Activated CD4-positive, alpha-beta T cell treated with anti-CD3 and anti-CD28 coated beads, Interleukin-2, amount 50 U/mL, for 48 hours (primary cell): ENCODE results near the gene CHD2.
"Not testable (repeated sequence)": the region's sequence is repeated elsewhere in the genome, so short reads cannot be mapped to it uniquely, and the experiment has no call there.

Experiments used
- DNase-seq, 2 experiments: peaks; one replicate each; pipeline ENCODE4 v3.0.0-alpha.2; 2020

Gene CHD2

GRCh38 chr15:92899948-92900730 lies at the start of gene CHD2:
TSS of gene CHD2 (plus strand) at chr15:92900324. CDS start at chr15:92901238, 914 bp downstream.
- DNase-seq, result peak; percentile 64 to 69

- no peak for DNase-seq
These were observed 46.9 kb upstream of the CHD2 start for GRCh38 chr15:92853222-92853621.

DNA sequence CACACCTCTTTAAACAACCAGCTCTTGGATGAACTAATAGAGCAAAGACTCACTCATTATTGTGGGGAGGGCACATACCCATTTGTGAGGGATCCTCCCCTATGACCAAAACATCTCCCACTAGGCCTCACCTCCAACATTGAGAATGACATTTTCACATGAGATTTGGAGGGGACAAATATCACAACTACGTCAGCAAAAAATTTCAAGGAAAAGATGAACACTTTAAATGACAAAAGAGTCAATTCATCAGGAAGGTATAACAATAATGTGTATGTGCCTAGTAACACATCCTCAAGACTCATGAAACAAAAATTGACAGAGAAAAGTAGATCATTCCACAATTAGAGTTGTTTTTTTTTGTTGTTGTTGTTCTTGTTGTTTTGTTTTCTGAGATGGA lies 38.4 kb upstream of the CHD2 start:
- DNase-seq, result no peak

- DNase-seq, result no peak
These were observed 35.9 kb upstream of the CHD2 start for GRCh38 chr15:92864127-92864814.

DNA sequence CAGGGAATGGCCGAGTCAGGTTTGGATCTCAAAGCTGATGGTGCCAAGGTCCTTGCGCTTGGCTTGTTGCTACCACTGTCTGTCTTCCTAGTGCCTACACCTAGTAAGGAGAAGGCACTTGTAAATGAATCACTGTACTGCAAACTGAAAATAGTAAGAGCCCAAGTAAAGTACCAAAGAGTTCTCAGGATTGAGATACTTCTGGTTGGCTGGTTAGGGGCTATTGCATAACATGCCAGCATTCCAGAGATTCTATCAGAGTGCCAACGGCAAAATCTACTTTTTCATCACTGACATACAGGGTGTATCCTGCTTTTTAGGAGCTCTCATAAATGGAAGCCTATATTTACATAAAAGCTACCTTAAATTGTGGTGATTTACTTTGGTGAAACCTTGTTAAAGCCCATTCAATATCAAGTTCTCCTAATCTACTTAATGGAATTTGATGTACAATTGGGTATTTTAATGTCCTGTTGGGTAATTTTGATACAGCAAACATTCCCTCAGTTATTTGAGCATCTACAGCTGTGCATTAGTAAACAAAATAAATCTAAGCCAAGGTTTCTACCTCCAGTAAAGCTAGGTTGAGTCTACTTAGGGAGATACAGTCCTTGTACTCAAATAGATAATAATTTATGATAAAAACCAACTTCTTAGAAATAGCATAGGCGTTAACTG lies 30.7 kb upstream of the CHD2 start:
- no peak for DNase-seq

GRCh38 chr15:92870010-92870591 lies 30.0 kb upstream of the CHD2 start:
- DNase-seq, result no peak

DNA sequence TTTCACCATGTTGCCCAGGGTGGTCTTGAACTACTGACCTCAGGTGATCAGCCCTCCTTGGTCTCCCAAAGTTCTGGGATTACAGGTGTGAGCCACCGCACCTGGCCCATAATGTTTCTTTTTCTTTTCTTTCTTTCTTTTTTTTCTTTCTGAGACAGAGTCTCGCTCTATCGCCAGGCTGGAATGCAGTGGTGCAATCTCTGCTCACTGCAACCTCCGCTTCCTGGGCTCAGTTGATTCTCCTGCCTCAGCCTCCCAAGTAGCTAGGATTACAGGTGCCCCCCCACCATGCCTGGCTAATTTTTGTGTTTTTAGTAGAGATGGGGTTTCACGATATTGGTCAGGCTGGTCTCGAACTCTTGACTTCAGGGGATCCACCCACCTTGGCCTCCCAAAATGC lies 27.2 kb upstream of the CHD2 start:
- DNase-seq, result not testable (repeated sequence)

GRCh38 chr15:92877000-92877399 lies 23.1 kb upstream of the CHD2 start:
- DNase-seq, result no peak

DNA sequence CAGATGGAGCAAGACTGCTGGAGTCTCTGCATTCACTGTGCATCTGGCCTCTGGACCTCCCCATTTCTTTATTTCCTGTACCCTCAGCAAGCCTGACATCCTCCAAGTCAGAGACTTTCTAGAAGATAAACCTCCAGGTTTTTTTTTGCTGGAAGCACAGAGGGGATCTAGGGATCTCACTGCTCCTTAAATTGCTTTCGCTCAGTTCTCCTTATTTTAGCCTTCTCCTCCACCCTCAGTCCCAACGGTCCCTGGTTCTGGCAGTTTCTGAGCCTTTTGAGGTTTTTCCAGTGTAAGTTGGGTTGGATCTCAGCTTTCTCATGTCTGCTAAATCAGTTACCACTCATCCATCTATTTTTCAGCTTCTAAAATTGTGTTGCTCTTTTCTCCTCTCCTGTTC lies 22.7 kb upstream of the CHD2 start:
- DNase-seq, result no peak

GRCh38 chr15:92878593-92879053 lies 21.5 kb upstream of the CHD2 start:
- DNase-seq, result no peak

- DNase-seq, result no peak
These were observed 20.0 kb upstream of the CHD2 start for GRCh38 chr15:92879949-92880725.

GRCh38 chr15:92880796-92881195 lies 19.3 kb upstream of the CHD2 start:
- no peak for DNase-seq

DNA sequence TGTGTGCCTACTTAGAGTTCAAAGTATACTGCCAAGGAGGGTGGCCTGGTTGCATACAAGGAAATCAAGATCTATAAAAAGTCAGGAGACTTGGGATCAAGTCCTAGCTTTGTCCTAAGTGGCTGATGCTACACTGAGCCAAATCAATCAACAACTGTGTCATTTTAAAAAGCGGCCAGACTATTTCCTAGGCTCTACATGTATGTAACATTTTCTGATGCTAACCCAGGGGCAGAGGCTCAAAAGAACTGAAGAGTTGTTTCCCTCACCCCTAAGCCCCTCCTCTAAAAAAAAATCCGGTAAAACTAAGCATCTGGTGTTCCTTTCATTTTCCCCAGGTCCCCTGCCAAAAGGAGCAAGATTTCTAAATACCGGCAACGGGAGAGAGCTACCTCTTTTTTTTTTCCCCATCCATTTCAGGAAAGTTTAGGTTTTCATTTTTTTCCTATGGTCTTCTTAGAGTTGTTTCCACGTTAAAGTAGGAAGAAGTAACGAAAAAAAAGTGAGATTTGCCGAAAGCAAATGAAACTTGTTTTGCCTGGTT lies 18.8 kb upstream of the CHD2 start:
- no peak for DNase-seq

DNA sequence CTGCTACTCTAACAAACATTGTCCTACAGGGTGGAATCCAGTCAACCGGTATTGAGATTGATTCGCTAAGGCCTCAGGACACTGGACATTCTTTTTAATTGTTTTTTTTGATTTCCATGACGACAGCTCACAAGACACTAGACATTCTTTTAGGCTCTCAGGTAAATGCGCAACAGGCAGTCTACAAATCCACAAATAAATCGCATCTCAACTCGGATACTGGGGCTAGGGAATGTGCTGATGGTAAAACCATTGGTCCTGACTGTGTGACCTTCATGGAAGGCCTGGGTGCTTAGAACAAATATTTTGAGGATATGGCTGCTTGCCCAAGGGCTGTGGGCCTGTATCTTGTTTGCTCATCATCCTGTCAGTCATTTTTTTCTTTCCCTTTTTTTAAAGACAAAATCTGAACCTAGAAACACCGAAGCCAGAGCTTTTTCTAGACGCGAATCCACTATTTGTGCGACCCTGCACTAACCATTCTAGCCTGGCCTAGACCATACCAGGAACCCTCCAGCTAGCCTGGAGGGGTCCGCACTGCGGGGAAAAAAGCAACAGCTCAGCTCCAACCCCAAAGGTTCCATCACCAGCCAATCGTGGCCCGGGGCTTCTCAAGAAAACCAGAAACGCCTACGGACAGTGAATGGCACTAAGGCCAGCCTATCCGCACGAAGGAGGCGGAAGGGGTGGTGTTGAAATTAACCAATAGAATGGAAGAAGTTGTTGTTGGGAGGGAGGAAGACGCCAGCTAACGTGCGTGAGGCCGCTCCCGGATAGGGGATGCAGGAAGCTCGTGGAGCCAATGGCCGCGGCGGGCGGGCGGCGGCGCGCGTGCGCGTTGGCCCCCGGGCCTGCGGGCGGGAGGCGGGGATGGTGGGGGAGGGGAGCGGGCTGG lies 18.1 kb upstream of the CHD2 start:
- DNase-seq, result peak; percentile 98 to 99

DNA sequence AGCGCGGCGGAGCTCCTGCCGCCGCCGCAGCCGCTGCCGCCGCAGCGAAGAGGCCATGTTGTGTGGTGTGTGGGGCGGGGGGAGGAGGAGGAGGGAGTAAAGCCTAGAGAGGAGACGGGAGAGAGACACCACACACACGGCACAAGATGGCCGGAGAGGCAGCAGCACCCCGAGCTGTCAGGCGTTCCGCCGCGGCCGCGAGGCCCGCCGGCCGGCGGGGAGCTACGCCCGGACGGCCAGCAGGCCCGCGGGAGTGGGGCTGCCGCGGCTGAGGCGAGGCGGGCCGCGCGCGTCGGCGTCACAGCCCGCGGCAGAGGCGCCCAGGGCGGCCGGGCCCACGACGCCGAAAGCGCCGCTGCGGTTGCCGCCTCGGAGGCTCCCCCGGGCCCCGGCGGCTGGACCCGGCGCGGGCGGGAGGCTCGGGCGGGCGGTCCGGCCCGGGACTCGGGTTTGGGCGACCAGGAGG lies 17.4 kb upstream of the CHD2 start:
- no peak for DNase-seq

- DNase-seq, result peak in 1 of 2 experiments; percentile 41
These were observed 16.8 kb upstream of the CHD2 start for GRCh38 chr15:92883163-92883875.

GRCh38 chr15:92883876-92884435 lies 16.2 kb upstream of the CHD2 start:
- DNase-seq, result no peak

DNA sequence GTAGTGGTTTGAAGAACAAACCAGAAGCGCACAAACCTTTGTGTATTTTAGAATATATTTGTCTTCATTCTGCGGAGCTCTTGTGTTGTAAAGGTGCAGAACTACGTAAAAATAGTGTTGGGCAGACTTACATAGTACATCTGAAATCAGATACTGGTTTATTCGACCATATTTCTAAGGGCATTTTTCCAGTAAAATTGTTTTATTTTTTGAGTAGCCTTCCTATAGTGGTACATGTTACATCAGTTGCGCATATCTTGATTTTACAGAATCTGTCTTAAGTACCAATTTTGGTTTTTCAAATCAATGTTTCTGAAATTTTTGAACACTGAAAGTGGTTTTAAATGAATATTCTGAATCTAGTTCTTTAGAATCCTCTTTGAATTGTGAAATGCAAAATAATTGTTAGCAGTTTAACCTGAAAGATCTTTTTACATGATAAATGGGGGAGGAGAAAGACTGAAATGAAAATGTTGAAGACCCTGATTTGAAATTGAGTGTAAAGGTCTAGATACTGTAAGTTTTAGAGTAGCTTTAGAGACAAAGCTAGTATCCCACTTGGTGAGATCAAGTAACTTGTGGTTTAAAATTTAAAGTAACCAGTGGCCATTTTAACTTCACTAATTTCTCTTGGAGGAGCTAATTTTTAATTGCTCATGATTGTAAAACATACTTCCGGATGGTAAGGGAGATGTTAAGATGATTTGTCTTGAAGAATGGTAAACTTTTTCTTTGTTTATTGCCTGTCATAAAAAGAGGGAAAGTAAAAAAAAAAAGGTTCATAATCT lies 15.5 kb upstream of the CHD2 start:
- no peak for DNase-seq
